EL (cell line): ENCODE data around the gene SLC10A7.

Source experiments
- DNase-seq: peaks from one replicate; pipeline ENCODE4 v3.0.0-alpha.2; 2016

SLC10A7 gene

DNA sequence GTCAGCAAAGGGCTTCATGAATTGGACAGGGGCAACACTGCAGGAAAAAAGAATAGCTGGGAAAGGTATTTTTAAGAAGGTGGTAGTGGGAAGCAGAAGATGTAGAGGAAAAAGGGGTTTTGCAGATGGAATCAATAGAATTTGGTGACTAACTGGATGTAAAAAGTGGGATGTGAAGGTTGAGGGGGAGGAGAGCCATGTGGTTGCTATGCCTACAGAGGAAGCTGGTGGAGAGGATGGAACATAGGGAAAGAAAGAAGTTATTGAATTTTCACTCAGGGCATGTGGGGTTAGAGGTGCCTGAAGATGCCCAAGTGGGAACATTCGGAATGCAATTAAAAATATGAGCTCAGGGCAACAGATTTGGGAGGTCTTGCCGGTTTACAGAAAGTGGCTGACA, 274.4 kb downstream of the SLC10A7 start:
- no peak for DNase-seq

DNA sequence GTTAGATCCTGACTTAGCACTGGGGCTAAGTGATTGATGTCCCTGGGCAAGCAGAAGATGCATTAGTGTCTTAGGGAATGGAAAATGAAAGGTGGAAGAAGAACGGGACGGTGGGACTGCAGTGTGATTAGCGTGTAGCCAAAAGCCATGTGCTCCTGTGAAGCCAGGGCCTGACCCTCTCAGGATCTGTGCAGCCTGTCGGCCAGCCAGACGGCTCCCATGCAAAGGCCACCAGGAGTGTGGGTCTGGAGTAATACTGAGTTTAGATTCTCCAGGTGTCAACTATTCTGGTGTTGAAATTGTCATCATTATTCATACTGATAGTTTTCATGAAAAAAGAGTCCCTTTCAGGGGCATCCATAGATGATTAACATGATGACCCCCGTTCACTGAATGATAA, 275.4 kb downstream of the SLC10A7 start:
- DNase-seq = no peak

DNA sequence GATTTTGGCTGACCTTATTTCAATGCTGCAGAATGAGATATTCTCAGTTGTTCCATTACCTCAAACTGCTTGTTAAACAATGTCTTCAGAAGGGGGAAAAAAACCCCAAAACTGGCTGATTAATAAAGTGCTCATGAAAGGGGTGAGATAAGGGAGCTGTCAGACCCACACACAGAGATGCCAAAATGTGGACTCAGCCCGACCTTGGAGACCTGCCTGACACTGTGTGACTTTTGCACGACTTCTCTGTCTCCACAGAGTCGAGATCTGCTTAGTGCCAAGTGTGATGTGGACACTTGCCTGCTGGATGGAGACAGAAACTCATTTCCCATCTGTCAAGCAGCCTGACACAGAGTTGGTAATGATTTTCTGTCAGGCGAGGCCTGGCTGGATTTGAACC, 275.9 kb downstream of the SLC10A7 start:
- no peak for DNase-seq

DNA sequence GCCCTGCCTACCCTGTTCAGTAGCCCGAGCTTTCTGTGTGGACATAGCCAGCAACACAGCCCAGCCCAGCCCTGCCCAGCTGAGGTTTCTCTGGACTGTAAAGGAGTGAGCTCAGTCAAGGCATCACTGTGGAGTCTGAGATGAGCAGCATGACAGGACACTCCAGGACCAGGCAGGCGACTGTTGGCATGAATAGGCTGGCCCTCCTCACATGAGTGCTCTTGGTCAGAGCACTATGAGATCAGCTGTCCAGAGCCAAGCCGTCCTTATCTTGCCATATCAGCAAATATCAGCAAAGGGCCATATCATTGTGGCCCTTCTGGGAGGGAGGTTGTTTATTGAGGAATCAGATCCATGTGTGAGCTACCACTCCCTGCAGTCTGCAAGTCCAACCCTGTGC, 276.5 kb downstream of the SLC10A7 start:
- peak; percentile 6 for DNase-seq

DNA sequence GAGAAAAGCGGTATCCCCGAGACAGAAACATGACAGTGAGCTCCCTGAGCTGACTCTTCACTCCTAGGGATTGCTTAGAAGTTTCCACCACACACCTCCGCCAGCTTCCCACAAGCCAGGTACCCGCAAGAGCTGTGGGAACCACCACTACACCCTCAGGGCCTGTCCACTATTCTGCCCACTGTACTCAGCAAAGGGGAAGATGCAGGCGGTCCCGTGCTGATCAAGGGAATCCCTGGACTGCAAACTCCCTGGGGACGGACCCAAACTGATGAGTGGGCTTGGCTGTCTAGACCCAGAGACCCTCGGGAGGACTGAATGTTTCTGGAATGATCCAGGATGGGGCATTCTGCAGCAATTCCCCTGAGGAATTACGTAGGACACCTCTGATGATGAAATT, 277.2 kb downstream of the SLC10A7 start:
- no peak for DNase-seq

DNA sequence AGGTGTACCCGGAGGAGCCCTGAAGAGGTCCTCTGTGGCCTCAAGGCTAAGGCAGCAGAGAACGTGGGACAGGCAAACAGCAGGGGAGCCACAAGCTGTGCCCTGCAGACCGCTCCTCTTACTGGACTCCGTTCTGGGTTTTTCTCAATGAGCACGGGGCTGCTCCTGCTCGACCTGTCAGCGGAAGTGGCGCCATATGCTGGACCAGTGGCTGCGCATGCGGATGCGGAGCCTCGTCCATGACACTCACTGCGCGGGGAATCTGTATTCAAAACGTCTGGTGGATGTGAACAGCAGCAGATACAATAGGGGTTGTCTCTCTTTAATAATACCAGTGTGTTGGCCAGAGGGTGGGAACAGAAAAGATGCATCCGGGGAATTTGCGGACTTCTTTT, 277.9 kb downstream of the SLC10A7 start:
- DNase-seq = no peak

DNA sequence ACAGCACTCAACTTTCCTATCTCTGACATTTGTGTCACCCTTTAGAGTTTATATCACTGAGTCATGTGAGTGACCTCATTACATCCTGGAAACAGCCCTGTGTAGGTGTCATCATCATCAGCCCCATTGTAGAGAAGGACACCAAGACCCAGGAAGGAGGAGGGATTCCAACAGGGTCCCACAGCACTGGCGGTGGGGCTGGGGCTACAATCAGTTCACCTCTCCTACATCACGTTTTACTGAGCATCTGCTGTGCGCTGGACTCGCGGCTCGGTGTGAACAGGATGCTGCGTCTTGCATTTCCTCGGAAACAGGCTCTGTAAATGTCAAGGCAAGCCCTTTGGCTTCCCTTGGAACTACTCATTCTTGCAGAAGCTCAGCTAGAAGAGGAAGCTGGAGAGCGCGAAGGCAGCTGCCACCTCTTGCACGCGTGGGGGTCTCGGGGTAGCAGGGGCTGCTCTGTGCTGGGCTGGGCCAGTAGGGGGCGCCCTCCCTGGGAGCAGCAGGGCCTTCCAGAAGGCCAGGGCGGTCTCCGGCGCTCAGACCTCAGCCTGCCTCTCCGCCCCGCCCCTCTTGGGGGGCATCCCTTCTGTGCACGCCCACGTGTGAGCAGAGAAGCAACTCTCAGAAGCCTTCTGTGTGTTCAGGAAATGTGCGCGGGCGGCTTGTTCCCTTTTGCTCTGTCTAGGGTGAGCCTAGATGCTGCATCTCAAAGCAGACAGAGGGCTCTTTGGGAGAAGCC, 278.4 kb downstream of the SLC10A7 start:
- DNase-seq = peak; percentile 44

DNA sequence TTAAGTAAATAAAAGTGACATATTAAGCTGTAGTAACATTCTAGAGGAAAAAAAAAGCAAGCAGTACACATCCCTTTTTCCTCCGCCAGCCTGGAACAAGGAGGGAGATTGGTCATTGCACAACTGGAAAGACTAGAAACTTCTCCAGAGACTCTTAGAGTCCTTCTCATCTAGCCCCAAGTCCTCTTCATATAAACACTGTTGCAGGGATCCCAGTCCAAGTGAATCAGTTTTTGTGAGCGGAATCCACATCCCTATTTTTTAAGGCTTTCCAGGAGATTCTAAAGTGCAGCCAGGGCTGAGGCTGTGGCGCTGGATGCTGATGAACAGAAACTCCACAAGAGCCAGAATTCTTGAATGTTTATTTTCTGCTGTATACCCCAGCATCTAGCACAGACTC, 283.6 kb downstream of the SLC10A7 start:
- no peak for DNase-seq

DNA sequence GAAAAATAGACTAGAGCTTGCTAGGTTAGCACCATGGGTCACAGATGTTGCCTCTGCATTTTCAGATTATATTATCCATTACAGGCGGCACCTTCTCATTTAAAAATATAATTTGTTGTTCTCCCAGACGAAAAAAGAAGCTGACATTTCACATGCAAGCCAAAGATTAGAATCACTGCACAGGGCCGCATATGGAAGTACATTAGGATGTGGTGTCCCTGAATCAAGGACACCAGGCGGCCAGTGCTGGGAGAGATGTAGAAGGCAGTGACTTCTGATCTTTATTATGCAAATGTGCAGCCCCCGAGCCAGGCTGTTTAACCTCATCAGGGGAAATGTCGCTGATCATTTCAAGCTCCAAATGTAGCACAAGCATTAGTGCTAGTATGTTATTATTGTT, 284.6 kb downstream of the SLC10A7 start:
- no peak for DNase-seq

DNA sequence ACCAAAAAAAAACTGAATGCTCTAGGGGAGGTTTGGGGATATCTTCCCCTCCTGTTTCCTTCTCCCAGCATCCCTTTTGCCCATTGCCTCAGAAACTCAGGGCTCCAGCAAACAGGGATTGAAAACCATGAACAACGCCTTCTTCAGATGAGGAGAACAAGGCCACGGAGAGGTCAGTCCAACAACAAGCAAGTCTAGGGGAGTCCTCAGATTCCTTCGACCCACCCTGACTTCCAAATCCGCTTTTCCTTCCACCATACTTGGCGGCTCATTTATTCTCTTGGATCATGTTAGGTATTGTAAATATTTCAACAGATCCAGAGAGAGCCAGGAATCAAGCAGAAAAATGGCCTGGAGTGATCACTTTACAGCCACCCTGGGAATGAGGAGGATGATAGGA, 285.5 kb downstream of the SLC10A7 start:
- DNase-seq = no peak

DNA sequence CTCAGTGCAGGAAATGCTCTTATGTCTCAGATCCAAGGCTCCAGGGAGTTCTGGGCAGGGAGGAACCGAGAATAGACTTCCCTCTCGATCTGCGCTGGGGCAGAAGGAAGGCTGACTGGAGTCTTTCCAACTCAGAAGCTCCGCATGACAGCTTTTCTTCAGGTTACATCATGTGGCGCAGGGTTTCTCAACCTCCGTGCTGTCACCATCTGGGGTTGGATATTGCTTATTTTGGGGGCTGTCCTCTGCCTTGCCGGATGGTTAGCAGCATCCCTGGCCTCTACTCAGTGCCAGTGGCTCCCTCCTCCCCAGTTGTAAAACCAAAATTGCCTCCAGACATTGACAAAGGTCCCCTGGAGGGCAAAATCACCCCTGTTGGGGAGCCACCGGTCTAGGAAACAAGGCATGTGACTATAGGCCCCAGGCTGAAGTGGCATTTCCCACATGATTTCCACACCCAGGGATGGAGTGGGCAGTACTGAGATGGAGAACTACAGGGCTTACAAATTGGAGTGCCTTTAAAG, 286.0 kb downstream of the SLC10A7 start:
- no peak for DNase-seq

DNA sequence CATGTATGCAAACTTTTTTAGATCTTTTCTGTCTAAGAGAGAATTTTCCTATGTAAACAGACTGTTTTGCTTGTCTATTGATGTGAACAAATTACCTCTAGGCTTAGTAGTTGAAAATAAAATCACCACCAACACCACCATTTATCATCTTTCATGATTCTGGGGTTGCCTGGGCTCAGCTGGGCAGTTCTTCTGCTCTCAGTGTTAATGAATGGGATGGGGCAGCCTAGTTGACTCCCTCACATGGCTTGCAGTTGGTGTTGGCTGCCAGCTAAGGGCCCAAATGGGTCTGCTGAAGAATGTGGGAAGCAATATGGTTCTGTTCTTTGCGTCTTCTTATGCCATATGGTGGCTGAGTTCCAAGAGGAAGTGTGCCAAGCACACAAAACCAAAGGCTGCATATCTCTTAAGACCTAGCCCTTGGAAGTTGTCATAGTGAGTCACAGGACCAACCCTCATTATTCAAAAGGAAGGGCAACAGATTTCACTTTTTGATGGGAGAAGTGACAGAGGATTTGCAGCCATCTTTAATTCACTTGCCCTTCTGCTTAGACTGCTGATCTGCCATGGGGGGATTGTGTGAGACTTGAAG, 289.5 kb downstream of the SLC10A7 start:
- peak; percentile 34 for DNase-seq

DNA sequence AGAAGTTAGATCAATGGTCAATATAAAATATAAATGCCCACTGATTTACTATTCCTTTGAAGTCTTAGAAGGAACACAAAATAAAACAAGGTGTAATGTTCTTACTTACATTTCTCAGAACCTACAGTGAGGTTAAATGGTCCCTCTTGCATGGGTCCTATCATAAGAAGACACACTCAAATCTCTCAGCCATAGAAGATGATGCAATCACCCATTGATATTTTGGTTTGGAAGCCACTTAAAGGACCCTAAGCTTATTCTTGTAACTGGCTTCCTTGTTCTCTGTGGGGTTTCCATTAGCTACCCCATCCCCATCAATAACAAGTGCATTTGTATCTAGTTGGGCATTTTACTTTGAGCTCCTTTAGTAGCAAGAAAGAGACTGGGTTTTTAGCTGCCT, 292.3 kb downstream of the SLC10A7 start:
- no peak for DNase-seq

DNA sequence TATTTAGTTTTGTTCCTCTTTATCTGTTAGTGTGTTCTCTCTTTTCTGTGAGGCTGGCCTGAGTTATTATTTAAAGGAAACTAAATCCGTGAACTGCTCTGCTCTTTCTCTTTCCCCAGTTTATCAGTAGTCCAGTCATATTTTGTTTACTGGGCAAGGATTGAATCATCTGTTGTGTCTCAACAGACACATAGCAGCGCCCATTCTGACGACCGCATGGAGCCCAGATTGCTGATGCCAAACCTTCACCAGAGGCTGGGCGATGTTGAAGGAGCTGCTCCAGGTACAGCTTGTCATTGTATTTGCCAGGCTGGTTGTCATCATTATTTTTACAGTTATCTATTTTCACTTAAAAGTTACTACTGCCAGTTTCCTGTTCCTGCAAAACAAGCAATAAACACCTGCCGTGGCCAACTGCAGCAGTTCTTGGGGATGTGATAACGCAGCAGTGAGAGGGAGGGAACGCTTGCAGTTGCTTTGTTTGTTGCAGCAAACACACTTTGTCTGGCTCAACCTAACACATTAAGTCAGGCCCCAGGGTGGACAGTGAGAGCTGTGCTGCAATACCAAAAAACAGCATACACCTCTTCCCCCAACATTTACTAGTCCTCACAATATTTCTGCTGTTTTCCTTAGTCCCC, 297.3 kb downstream of the SLC10A7 start:
- DNase-seq = no peak

DNA sequence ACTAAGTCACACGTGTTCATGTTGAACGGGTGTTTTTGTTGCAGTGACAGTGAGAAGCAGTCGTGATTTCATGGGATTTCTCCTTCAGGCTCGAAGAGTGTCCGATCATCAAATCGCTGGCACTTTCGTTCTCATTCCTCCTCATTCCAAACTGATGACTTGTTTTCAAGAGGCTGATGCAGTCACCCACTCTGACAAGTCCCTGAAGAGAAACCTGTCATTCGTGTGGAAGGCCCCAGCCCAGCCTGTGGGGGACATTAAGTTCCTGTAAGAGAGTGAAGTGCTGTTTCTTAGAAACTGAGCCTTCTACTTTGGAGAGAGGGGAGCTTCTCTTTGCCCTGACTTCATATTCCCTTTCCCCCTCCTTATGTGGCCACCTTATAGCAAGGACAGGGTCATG, 299.4 kb downstream of the SLC10A7 start:
- DNase-seq = peak; percentile 82

DNA sequence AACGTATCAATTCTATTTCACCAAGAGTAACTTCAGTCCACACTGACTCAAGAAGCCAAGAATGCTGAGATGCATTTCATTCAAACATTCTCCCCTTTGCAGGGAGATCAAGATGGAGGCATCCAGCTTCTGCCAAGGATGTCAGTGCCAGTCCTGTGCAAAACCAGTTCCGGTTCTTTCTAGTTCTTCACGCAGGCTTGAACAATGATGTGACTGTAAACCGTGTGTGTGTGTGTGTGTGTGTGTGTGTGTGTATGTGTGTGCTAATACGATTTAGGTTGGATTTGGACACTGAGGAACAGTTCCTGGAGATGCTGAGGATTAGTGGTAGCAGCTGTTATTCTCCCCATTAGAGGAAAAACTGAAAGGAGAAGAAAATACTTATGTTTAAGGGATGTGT, 307.5 kb downstream of the SLC10A7 start, which contains the start of gene REELD1:
Gene REELD1, plus strand, starts transcription at position 301 of the 400 bp plus-strand sequence. CDS start 2,415 bp downstream, outside the sequence.
- no peak for DNase-seq

DNA sequence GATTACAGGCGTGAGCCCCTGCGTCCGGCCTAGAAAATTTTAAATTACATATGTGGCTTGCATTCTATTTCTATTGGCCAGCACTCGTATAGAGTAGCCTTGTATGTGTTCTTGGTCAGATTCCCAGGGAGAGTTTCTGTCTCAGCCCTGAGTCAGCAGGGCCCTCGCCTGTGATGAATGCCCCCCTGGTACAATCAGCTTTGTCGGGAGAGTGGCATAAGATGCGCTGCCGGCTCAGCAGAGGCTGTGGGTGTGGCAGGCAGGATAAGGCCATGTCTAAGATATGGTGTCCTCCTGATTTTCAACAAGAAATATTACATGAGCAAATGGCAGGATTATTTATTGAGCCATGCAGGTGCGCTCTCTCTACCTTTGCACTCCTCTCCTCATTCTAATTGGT, 309.0 kb downstream of the SLC10A7 start:
- no peak for DNase-seq

DNA sequence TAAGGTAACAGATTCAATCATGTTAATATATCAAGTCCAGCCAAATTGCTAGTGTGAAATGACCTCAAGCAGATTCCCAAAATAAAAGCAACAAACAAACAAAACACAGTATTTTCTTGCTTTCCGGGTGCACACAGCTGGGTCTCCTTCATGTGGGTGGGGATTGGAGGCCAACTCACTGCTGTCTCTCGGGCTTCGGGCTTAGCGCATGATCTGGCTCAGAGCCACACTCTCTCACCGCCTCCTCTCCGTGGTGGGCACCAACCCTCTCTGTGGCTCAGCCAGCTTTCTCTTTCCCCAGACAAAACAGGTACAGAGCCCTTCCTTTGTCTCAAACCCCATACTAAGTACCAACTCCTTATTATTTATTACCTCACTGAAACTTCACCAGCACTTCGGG, 310.3 kb downstream of the SLC10A7 start:
- no peak for DNase-seq

DNA sequence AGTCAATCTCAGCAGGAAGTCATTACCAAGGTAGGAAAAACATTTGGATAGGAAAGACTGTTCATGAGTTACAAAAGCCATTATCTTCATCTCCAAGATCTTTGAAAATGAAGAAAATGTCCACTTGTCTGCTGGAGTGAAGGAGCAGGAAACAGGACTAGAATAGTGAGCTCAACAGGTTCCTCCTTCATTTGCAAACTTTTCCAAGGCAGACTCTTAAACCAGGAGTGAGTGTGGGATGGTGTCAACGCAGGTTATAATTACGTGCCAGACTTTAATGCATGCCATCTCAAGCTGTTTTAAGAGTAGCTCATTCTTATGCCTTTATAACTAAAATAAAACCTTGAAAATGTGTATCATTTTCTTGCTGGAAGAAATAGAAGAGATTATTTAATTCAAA, 310.9 kb downstream of the SLC10A7 start:
- DNase-seq = no peak

DNA sequence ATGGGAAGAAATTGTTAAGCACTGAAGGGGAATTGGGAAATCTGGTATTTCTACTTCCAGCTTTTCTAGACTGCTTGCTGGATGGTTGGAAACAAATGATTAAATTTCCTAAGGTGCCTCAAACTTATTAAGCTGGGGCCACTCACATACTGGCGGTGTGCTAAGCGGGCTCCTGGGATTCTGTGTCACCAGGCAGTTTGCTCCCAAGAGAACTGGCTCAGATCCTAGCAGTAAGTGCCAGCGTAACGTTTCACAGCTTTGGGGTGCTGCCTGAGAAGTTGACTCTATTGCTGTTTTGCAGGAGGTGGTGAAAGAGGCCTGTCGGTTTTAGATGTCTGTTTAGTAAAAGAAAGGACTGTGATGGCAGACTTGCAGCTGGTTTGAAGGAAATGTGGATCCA, 314.3 kb downstream of the SLC10A7 start:
- no peak for DNase-seq
